Pancreas (tissue), 10 donors: ENCODE measurements around the gene SMIM44. TPM values are rescaled to one million over a fixed set of nuclear protein-coding genes. Genes with fewer than 3 reads are reported as not detected.

Source experiments
- ATAC-seq, 4 donors: fragments of 200-7000 bp; cut with Tn5 transposase; one replicate each; pipeline versions ENCODE4 v1.8.0 to v1.9.1; 2020; ENCODE audit warnings: mild to moderate bottlenecking in 4 of 4, moderate library complexity in 4 of 4
- DNase-seq, 6 donors: peaks; one replicate each; pipeline ENCODE4 v3.0.0-alpha.2; 2020
- FAIRE-seq: peaks from 2 replicates; lab custom pipeline; 2012; peaks lifted over from hg19 to GRCh38; lab: Jason Lieb, UNC
- H3K27ac ChIP-seq, 4 donors: fragments of 200-600 bp; sonication (generic); 1 replicate in 3 of 4; 2 replicates in 1 of 4; pipeline versions ENCODE4 v1.5.0 to v1.8.0; 2020
- H3K27me3 ChIP-seq, 4 donors: fragments of 200-600 bp; one replicate each; pipeline ENCODE4 v1.8.0; 2021
- H3K36me3 ChIP-seq, 3 donors: fragments of 200-600 bp; sonication (generic) in 1 of 3; one replicate each; pipeline versions ENCODE4 v1.5.0 to v1.8.0; 2020 to 2021
- H3K4me1 ChIP-seq, 3 donors: fragments of 200-600 bp; one replicate each; pipeline ENCODE4 v1.8.0; 2021
- H3K4me3 ChIP-seq, 4 donors: fragments of 200-600 bp; sonication (generic) in 2 of 4; one replicate each; pipeline versions ENCODE4 v1.5.0 to v1.8.0; 2020 to 2021
- H3K9me3 ChIP-seq, 4 donors: fragments of 200-600 bp; one replicate each; pipeline ENCODE4 v1.8.0; 2021
- WGBS, 2 donors: extraction: QIAGEN DNeasy Blood & Tissue Kit; methylation state at CpG; one replicate each; pipeline ENCODE4 v1.1.7; 2013; 5-methylcytosine and 5-hydroxymethylcytosine counted together
- intact Hi-C, 3 donors: fragments of 100-400 bp; cut with DNase I; formaldehyde crosslinking; loops; one replicate each; pipeline versions ENCODE4 v1.11.1 to v1.14.2; 2022
- polyA plus RNA-seq, 2 donors: library from polyadenylated mRNA; stranded (reverse); fragments of 200-250 nt; gene quantifications; one replicate each; pipeline ENCODE4 v1.2.3, GENCODE V29; 2013
- total RNA-seq, 6 donors: library from RNA; stranded (reverse); fragmentation: NEBNext Ultra II Directional in 4 of 6; extraction: Animal tissue kit (Norgen Biotek cat#: 25700) in 4 of 6; gene quantifications; one replicate each; pipeline versions ENCODE4 v1.2.1 to v1.2.4, GENCODE V29; 2021 to 2023
- TF ChIP-seq, protein P1 (sequence below), 4 donors: fragments of 200-600 bp; sonication (generic) in 3 of 4; IDR thresholded peaks; one replicate each; pipeline versions ENCODE4 v1.5.0 to v1.8.0; 2021; ENCODE audit warnings: antibody characterized with exemption in 4 of 4
- donor health status: healthy with polysubstance abuse.
- donor health status: DM: no; HTN: no; CAD: no; lungs with moderate emphysema.
- donor health status: DM: no; HTN: no; CAD: no.
- donor health status: control.
- donor health status: control.
- donor health status: Bipolar disorder and iron deficiency.
- donor health status: DM: yes; HTN: yes; CAD: no.
- donor health status: DM: no; HTN: no; CAD: no.
- donor health status: DM: no; HTN: no; CAD: no.
- donor health status: DM: yes; HTN: yes; CAD: no.

SMIM44 gene
- total and polyA plus RNA-seq, 8 donors: 0.92 TPM; not detected in 7

DNA sequence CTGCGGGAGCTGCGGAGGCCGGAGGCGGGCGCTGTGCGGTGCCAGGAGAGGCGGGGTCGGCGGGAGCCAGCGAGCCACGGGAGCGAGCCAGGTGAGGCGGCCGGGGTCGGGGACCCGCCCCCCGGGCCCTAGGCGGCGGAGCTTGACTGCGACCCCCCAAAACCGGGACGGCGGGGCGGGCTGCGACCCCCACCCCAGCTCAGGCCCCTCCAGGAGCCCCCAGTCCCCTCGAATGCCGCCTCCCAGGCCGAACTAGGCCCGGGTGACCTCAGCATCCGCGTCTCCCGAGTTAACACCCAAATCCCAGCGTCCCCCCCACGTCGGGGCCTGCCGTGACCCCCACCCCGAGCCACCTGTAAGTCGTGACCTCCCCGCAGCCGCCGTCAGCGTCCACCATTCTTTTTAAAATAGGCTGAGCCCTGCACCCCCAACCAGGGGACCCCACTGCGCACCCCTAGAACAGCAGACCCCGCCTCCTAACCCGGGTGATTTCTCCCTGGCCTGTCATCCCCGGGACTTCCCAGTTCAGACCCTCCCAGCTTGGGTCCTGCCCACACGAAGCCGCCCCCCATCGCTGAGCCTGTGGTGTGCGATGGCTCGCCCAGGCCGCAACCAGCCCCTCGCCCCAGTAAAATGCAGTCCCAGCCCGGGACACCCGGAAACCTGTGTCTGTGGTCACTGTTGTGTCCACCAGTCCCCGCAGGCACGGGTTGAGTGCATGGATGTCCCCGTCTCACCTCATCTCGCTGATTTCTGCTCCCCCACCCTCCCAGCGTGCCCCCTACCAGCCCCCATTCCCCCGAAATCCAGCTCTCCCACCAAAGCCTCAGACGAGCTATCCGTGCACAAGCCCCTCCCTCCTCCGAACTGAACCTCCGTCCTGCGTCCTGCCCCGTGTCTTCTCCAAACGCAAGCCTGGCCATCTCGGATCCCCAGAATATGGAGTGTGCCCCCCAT, 23.4 kb upstream of the SMIM44 start:
- peak in 3 of 4 donors; percentile 1 to 3 (median 2) for ATAC-seq
- no peaks in the 10 kb centered on the region for H3K9me3 ChIP-seq
- H3K4me3 ChIP-seq: peak overlapping the region; percentile 84 to 98 (median 92)
- WGBS, 2 donors: 1% methylated on average over 56 to 69 of the region's 69 CpGs
- peaks cover 0 to 7% (median 0%) of the 10 kb centered on the region in 3 donors for H3K4me1 ChIP-seq
- no peak for FAIRE-seq
- intact Hi-C loops: no loop called here
- H3K36me3 ChIP-seq: no peaks in the 10 kb centered on the region
- no peaks in the 10 kb centered on the region for H3K27me3 ChIP-seq
- peak overlapping the region; percentile 51 to 75 (median 69) for H3K27ac ChIP-seq
- peak in 4 of 6 donors; percentile 46 to 89 (median 58) for DNase-seq
- TF ChIP-seq, protein P1, sequence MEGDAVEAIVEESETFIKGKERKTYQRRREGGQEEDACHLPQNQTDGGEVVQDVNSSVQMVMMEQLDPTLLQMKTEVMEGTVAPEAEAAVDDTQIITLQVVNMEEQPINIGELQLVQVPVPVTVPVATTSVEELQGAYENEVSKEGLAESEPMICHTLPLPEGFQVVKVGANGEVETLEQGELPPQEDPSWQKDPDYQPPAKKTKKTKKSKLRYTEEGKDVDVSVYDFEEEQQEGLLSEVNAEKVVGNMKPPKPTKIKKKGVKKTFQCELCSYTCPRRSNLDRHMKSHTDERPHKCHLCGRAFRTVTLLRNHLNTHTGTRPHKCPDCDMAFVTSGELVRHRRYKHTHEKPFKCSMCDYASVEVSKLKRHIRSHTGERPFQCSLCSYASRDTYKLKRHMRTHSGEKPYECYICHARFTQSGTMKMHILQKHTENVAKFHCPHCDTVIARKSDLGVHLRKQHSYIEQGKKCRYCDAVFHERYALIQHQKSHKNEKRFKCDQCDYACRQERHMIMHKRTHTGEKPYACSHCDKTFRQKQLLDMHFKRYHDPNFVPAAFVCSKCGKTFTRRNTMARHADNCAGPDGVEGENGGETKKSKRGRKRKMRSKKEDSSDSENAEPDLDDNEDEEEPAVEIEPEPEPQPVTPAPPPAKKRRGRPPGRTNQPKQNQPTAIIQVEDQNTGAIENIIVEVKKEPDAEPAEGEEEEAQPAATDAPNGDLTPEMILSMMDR (IDR thresholded peaks at IDR 0.05): no peak

DNA sequence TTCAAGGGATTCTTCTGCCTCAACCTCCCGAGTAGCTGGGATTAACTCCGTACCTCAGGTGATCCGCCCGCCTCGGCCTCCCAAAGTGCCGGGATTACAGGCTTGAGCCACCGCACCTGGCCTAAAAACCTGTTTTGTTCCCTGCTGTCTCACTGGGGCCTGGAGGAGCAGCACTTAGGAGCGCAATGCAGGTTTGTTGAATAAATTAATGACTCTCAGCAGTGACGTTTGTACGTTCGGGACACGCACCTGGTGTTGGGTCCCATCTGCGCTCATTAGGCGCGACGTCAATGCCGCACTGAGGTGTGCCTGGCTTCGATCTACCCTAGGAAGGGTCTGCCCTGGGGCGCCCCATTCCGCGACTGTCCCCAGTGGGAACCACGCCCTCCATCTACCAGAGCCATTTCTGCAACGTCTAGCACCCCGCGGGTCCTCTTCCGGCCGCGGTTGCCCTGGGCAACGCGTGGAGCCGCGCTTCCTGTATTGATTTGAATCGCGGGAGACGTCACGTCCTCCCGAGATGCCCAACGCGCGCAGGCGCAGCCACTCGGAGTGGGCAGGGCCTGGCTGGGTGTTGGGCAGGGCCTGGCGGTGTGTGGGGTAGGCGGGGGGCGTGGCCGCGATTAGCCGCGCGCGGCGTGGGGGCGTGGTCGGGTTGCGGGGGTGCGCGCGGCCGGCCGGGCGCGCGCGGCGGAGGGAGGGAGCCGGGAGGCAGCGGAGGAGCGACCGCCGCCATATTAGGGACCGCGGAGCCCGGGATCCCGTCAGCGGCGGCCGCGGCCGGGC, 22.6 kb upstream of the SMIM44 start, which contains the start of gene FZR1:
FZR1 (plus strand) TSS at position 714 of the 786 bp plus-strand sequence. CDS start 16,679 bp downstream, outside the sequence.
- Histone ChIP-seq H3K9me3 (no peaks in the 10 kb centered on the region), H3K4me1 (peaks cover 0 to 7% (median 0%) of the 10 kb centered on the region in 3 donors), H3K27me3 (no peaks in the 10 kb centered on the region), H3K36me3 (no peaks in the 10 kb centered on the region), H3K4me3 (peak within 1 kb of the TSS; percentile 84 to 98 (median 92)), H3K27ac (peak within 1 kb of the TSS; percentile 66 to 92 (median 82))
- TF ChIP-seq, protein P1 (IDR thresholded peaks at IDR 0.05): no peak
- 0 to 1% methylated on average over 48 to 79 of the region's 79 CpGs for WGBS, 2 donors
- peak; percentile 92 to 95 (median 93) for ATAC-seq
- DNase-seq: peak; percentile 98 to 100 (median 100)
- no peak for FAIRE-seq
- intact Hi-C loops: no loop called here

DNA sequence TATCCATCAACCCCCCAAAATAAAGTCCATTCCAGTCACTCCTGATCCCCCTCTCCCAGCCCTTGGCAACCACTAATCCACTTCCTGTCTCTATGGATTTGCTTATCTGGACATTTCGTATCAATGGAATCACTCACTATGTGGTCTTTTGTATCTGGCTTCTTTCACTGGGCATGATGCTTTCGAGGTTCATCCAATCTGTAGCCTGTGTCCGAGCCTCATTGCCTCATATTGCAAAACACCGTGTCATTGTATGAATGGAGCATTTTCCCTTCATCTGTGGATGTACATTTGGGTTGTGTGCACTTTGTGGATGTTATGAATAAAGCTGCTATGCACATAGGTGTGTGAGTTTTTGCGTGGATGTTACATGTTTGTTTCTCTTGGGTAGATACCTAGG, 21.5 kb upstream of the SMIM44 start:
- FAIRE-seq: no peak
- DNase-seq: no peak
- ATAC-seq: no peak
- TF ChIP-seq, protein P1 (IDR thresholded peaks at IDR 0.05): no peak
- no peaks in the 10 kb centered on the region for H3K9me3 ChIP-seq
- no peaks in the 10 kb centered on the region for H3K36me3 ChIP-seq
- intact Hi-C loops: no loop called here
- peaks cover 0 to 7% (median 0%) of the 10 kb centered on the region in 3 donors for H3K4me1 ChIP-seq
- no peak overlapping the region for H3K4me3 ChIP-seq
- 77 to 82% methylated on average over 5 of the region's 5 CpGs for WGBS, 2 donors
- peak overlapping the region in 1 of 4 donors; percentile 92 for H3K27ac ChIP-seq
- H3K27me3 ChIP-seq: no peaks in the 10 kb centered on the region

DNA sequence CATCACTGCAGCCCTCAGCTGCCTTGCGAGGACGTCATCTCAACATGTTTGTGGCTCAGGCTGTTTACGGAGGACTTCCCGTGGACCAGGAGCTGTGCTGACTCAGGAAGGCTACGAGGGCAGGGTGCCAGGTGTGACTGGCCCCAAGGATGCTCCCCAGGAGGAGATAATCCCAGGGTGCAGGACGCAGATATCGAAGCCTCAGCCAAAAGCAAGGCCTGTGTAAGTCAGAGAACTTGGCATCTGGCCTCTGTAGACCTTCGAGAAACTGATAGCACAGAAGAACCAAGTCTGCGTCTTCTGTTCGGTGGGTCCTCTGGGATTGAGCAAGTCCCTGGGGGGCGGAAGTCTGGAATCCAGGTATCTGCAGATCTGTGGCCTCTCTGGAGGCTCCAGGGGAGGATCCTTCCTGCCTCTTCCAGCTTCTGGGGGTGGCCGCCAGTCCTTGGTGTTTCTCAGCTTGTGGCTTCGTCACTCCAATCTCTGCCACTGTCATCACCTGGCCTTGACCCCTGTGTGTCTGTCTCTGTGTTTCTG, 19.9 kb upstream of the SMIM44 start:
- intact Hi-C loops: no loop called here
- TF ChIP-seq, protein P1 (IDR thresholded peaks at IDR 0.05): no peak
- peaks cover 0 to 14% (median 3%) of the 10 kb centered on the region in 3 donors for H3K4me1 ChIP-seq
- no peaks in the 10 kb centered on the region for H3K36me3 ChIP-seq
- FAIRE-seq (no peak), ATAC-seq (no peak), DNase-seq (peak in 1 of 6 donors; percentile 51)
- H3K27me3 ChIP-seq: no peaks in the 10 kb centered on the region
- 70 to 79% methylated on average over 13 of the region's 13 CpGs for WGBS, 2 donors
- no peaks in the 10 kb centered on the region for H3K9me3 ChIP-seq
- no peak overlapping the region for H3K4me3 ChIP-seq
- H3K27ac ChIP-seq: no peak overlapping the region
